Stimulated activated naive B cell treated with anti-CD40 and anti-IgM and Interleukin-4, amounts not matched to agents 10 μg/mL and 1 μg/mL and 100 μg/mL, for 72 hours (primary cell): Measurements from ENCODE around the gene NRXN3.

Experiments
- ATAC-seq, 2 donors: fragments of 150-1000 bp; cut with Tn5 transposase; replicated peaks; 2 replicates each; pipeline ENCODE4 v1.10.0; 2021; ENCODE audit warnings: moderate library complexity in 1 of 2
- DNase-seq: peaks from one replicate; pipeline ENCODE4 v3.0.0; 2021
- H3K27ac Mint-ChIP-seq: one replicate; pipeline ENCODE4 v1.8.0; 2022; ENCODE audit warnings: mild to moderate bottlenecking, mixed read lengths
- H3K27me3 Mint-ChIP-seq, 2 donors: one replicate each; pipeline ENCODE4 v1.8.0; 2022; ENCODE audit warnings: mixed read lengths in 2 of 2
- H3K36me3 Mint-ChIP-seq, 2 donors: one replicate each; pipeline ENCODE4 v1.8.0; 2022; ENCODE audit warnings: mixed read lengths in 2 of 2, mild to moderate bottlenecking in 1 of 2
- H3K4me1 Mint-ChIP-seq, 2 donors: one replicate each; pipeline ENCODE4 v1.8.0; 2022; ENCODE audit warnings: mixed read lengths in 2 of 2, mild to moderate bottlenecking in 1 of 2
- H3K4me3 Mint-ChIP-seq, 2 donors: one replicate each; pipeline ENCODE4 v1.8.0; 2022; ENCODE audit warnings: mild to moderate bottlenecking in 2 of 2, mixed read lengths in 2 of 2, moderate library complexity in 1 of 2
- H3K9me3 Mint-ChIP-seq, 2 donors: one replicate each; pipeline ENCODE4 v1.8.0; 2022; ENCODE audit warnings: mixed read lengths in 2 of 2, mild to moderate bottlenecking in 1 of 2

NRXN3 gene

DNA sequence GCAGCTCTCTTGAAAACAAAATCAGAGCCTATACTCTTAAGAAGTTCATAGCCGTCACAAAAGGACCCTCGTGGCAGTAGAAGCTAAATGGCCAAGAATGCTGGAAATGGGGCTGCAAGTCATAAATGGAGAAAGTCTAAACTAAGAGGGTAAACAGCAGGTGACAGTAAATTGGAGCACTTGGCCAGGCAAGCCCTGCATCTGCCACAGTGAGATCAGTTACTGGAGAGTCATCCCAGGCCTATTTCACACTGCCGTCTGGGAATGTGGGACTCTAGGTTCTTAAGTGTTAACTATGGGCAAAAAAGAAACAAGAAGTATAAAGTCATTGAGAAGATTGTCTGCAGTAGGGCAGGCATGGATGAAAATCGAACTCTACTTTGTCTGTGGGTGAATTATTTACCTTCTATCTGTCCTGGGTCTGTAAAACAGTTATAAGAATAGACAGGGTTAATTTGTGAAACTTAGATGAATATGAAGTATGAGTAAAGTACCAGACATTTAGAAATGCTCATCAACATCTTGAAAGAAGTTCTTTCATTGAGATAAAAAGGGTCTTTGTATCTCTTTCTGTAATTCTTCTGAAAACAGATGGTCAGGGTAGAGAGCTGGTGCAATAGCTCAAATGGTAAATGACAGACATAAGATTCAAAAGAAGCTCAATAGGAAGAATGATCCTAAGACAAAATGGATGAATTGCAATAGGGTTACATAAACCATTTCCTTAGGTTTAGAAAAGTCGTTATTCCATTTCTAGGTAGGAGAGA lies 1248.7 kb downstream of the NRXN3 start:
- Mint-ChIP-seq H3K4me1 (no peaks in the 10 kb centered on the region), H3K36me3 (no peaks in the 10 kb centered on the region), H3K27ac (no peak overlapping the region), H3K27me3 (no peaks in the 10 kb centered on the region), H3K4me3 (no peak overlapping the region), H3K9me3 (peaks cover 0 to 2% of the 10 kb centered on the region in 2 donors)
- DNase-seq (no peak), ATAC-seq (no peak)

- DNase-seq (no peak), ATAC-seq (no peak)
- Mint-ChIP-seq H3K9me3 (peaks cover 0 to 2% of the 10 kb centered on the region in 2 donors), H3K36me3 (no peaks in the 10 kb centered on the region), H3K4me1 (no peaks in the 10 kb centered on the region), H3K27me3 (no peaks in the 10 kb centered on the region), H3K4me3 (no peak overlapping the region), H3K27ac (no peak overlapping the region)
Measured at GRCh38 chr14:79419571-79420327, 1249.6 kb downstream of the NRXN3 start.

DNA sequence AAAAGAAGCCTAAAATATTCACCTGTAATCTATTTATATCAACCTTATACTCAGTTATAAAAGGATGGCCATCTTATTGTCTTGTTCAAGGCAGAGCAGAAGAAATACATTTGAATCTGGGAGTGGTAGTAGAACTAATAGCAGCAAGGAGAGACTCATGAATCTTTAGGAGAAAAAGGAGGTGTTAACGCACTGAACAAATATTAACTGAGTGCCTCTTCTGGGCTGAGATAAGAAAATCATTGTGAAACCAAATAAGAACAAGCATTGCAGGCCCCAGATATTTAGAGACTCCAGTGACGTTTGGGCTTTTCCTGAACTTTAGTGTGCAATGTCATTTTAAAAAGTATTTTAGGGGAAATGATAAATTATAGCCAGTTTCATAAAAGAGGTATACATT lies 1250.6 kb downstream of the NRXN3 start:
- Mint-ChIP-seq H3K27me3 (no peaks in the 10 kb centered on the region), H3K4me1 (no peaks in the 10 kb centered on the region), H3K27ac (no peak overlapping the region), H3K9me3 (peaks cover 0 to 2% of the 10 kb centered on the region in 2 donors), H3K36me3 (no peaks in the 10 kb centered on the region), H3K4me3 (no peak overlapping the region)
- DNase-seq = no peak
- no peak for ATAC-seq

DNA sequence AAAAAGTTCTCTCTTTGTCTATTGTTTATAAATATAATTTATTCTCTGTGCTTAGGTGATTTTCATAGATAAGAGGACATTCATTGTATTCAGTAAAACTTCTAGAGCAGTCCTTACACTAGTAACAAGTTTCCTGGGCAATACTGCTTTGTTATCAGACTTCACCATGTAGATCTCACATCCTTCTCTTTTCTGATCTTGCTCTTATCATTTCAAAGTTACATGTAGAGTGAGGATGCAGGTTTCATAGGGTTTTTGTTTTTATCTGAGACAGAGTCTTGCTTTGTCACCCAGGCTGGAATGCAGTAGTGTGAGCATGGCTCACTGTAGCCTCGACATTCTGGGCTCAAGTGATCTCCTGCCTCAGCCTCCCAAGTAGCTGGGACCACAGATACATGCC lies 1251.6 kb downstream of the NRXN3 start:
- ATAC-seq (no peak), DNase-seq (no peak)
- Mint-ChIP-seq H3K27ac (no peak overlapping the region), H3K36me3 (no peaks in the 10 kb centered on the region), H3K9me3 (no peaks in the 10 kb centered on the region), H3K4me3 (no peak overlapping the region), H3K4me1 (no peaks in the 10 kb centered on the region), H3K27me3 (no peaks in the 10 kb centered on the region)

- no peaks in the 10 kb centered on the region for H3K4me1 Mint-ChIP-seq
- no peaks in the 10 kb centered on the region for H3K36me3 Mint-ChIP-seq
- peaks cover 0 to 2% of the 10 kb centered on the region in 2 donors for H3K9me3 Mint-ChIP-seq
- no peak overlapping the region for H3K27ac Mint-ChIP-seq
- DNase-seq = no peak
- no peak overlapping the region for H3K4me3 Mint-ChIP-seq
- no peak for ATAC-seq
- H3K27me3 Mint-ChIP-seq = no peaks in the 10 kb centered on the region
Measured at GRCh38 chr14:79424462-79424861, 1254.3 kb downstream of the NRXN3 start.

DNA sequence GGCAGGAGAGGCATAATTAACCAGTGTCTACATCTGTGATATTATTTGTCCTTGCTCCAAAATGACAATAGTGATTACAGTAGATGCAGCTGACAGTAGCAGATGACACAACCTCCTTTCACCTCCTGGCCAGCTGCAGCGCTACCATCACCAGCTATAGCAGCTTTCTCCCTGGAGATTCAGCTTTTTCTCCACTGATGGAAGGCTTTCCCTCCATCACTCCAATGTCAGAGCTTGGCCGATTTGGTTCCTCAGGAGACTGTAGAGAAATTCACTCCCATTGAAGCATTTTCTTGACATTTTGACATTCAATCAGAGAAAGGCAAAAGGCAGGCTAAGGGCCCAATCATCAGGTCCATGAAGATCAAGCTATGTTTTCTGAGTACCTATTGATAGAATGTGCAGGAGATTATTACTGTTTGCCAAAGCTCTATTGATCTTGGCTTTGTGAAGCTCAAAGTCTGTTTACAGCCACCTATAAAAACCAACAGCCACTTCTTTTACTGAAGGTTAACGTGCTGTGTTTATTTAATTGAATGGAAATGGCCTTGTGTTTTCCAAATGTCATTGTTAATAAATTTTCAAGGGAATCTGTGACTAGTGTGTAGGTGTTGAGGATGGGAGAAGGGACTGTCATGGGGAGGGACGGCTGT lies 1256.1 kb downstream of the NRXN3 start:
- Mint-ChIP-seq H3K4me1 (no peaks in the 10 kb centered on the region), H3K4me3 (no peak overlapping the region), H3K27me3 (no peaks in the 10 kb centered on the region), H3K27ac (no peak overlapping the region), H3K36me3 (no peaks in the 10 kb centered on the region), H3K9me3 (peaks cover 0 to 2% of the 10 kb centered on the region in 2 donors)
- ATAC-seq (peak in 1 of 2 donors; percentile 16), DNase-seq (no peak)

GRCh38 chr14:79432640-79433039 lies 1262.5 kb downstream of the NRXN3 start:
- ATAC-seq (no peak), DNase-seq (no peak)
- H3K4me3 Mint-ChIP-seq = no peak overlapping the region
- H3K27me3 Mint-ChIP-seq = no peaks in the 10 kb centered on the region
- H3K9me3 Mint-ChIP-seq = peaks cover 0 to 1% of the 10 kb centered on the region in 2 donors
- H3K27ac Mint-ChIP-seq = no peak overlapping the region
- no peaks in the 10 kb centered on the region for H3K4me1 Mint-ChIP-seq
- H3K36me3 Mint-ChIP-seq = no peaks in the 10 kb centered on the region

DNA sequence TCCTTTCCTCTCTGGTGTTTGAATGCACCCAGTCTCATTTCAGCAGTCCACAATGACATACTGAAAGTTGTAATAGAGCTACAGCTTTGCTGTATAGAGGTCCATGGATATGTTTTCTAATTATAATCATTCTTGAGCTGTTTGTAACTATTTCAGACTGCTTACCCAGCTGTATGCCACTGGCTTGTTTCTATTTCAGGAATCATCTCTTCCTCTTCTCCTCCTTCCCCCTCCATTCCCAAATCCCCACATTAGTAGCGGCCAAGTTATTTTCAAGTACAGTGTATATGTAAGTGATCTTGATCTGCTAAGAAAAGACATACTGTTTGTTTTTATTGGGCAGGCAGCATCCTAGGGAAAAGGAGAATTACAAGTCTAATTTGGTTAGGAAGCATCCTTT lies 1266.2 kb downstream of the NRXN3 start:
- Mint-ChIP-seq H3K9me3 (peaks cover 0 to 1% of the 10 kb centered on the region in 2 donors), H3K4me1 (no peaks in the 10 kb centered on the region), H3K36me3 (no peaks in the 10 kb centered on the region), H3K27me3 (no peaks in the 10 kb centered on the region), H3K27ac (no peak overlapping the region), H3K4me3 (no peak overlapping the region)
- DNase-seq (no peak), ATAC-seq (no peak)

- no peak for DNase-seq
- H3K27ac Mint-ChIP-seq = no peak overlapping the region
- no peak overlapping the region for H3K4me3 Mint-ChIP-seq
- H3K4me1 Mint-ChIP-seq = no peaks in the 10 kb centered on the region
- no peaks in the 10 kb centered on the region for H3K36me3 Mint-ChIP-seq
- ATAC-seq = no peak
- no peaks in the 10 kb centered on the region for H3K27me3 Mint-ChIP-seq
- H3K9me3 Mint-ChIP-seq = peaks cover 0 to 6% of the 10 kb centered on the region in 2 donors
Measured at GRCh38 chr14:79437951-79438350, 1267.8 kb downstream of the NRXN3 start.

- Mint-ChIP-seq H3K27ac (no peak overlapping the region), H3K9me3 (peaks cover 0 to 6% of the 10 kb centered on the region in 2 donors), H3K36me3 (no peaks in the 10 kb centered on the region), H3K4me3 (no peak overlapping the region), H3K4me1 (no peaks in the 10 kb centered on the region), H3K27me3 (no peaks in the 10 kb centered on the region)
- no peak for DNase-seq
- no peak for ATAC-seq
Measured at GRCh38 chr14:79438696-79439342, 1268.6 kb downstream of the NRXN3 start.

DNA sequence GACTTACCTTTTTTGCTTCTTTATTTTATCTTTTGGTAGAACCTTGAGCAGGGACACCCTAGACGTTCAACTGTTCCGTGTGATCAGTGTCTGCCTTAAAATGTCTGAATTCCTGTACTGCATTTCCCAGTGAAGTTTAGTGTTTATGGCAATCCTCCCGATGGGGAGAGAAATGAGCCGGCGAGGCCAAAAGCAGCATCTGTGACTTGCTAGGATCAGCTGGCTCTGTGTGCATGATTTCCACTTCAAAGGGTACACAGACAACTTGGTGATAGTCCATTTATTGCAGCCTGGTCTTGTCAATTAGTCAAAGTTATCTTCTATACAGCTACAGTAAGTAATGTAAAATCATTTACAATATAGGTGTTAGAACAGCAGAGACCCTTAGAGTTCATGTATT lies 1272.6 kb downstream of the NRXN3 start:
- no peak for DNase-seq
- no peaks in the 10 kb centered on the region for H3K36me3 Mint-ChIP-seq
- no peak overlapping the region for H3K4me3 Mint-ChIP-seq
- H3K27ac Mint-ChIP-seq = no peak overlapping the region
- H3K4me1 Mint-ChIP-seq = no peaks in the 10 kb centered on the region
- peaks cover 2 to 6% of the 10 kb centered on the region in 2 donors for H3K9me3 Mint-ChIP-seq
- no peak for ATAC-seq
- H3K27me3 Mint-ChIP-seq = no peaks in the 10 kb centered on the region

DNA sequence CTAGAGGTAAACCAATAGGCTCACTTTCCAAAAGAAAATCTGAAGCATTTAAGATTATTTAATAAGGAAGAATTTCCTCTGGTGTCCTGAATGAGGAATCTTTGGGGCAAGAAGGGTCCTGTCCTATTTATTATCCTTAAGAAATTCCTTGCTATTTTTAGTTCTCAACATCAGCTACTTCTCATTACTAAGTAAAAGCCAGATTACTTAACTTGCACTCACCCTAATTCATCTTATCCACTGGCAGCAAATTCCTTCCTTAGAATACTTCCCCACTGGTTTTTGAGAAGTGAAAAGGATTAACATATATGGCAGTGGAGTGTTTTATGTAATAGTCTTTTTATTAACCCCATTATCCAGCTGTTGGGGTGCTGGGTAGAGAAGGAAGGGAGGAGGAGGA lies 1273.4 kb downstream of the NRXN3 start:
- Mint-ChIP-seq H3K4me3 (no peak overlapping the region), H3K36me3 (no peaks in the 10 kb centered on the region), H3K27ac (no peak overlapping the region), H3K27me3 (no peaks in the 10 kb centered on the region), H3K4me1 (no peaks in the 10 kb centered on the region), H3K9me3 (peaks cover 2 to 6% of the 10 kb centered on the region in 2 donors)
- no peak for ATAC-seq
- no peak for DNase-seq

- DNase-seq (no peak), ATAC-seq (no peak)
- Mint-ChIP-seq H3K4me1 (no peaks in the 10 kb centered on the region), H3K27me3 (no peaks in the 10 kb centered on the region), H3K9me3 (peaks cover 0 to 6% of the 10 kb centered on the region in 2 donors), H3K4me3 (no peak overlapping the region), H3K27ac (no peak overlapping the region), H3K36me3 (no peaks in the 10 kb centered on the region)
Measured at GRCh38 chr14:79448960-79449359, 1278.8 kb downstream of the NRXN3 start.

- H3K27ac Mint-ChIP-seq = no peak overlapping the region
- peaks cover 0 to 4% of the 10 kb centered on the region in 2 donors for H3K9me3 Mint-ChIP-seq
- no peaks in the 10 kb centered on the region for H3K36me3 Mint-ChIP-seq
- ATAC-seq (no peak), DNase-seq (no peak)
- H3K4me3 Mint-ChIP-seq = no peak overlapping the region
- H3K27me3 Mint-ChIP-seq = no peaks in the 10 kb centered on the region
- H3K4me1 Mint-ChIP-seq = no peaks in the 10 kb centered on the region
Measured at GRCh38 chr14:79451601-79452000, 1281.4 kb downstream of the NRXN3 start.
